Measurements from ENCODE around the gene OR6C2. TPM values are rescaled to one million over a fixed set of nuclear protein-coding genes. Genes with fewer than 3 reads are reported as not detected.
"Not testable (repeated sequence)": the region's sequence is repeated elsewhere in the genome, so short reads cannot be mapped to it uniquely, and the experiment has no call there.

Gene OR6C2
- total RNA-seq, 2 donors from 2014 or later: not detected

DNA sequence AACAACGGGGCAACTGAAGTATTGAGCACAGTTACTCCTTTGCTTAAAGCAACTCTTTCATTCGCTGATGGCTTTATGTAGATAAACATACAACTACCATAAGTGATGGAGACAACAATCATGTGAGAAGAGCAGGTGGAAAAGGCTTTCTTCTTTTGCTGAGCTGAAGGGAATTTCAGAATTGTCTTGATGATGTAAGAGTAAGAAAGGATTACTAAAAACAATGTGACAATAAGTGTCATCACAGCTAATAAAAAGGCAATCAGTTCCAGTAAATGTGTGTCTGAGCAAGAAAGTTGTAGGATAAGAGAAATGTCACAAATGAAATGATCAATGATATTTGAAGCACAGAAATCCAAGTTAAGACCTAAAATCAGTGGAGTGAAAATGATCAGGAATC is 25.4 kb downstream of the OR6C2 start:
- intact Hi-C loops (cut with DNase I): no loop called here
- DNase-seq (no peak), ATAC-seq (no peak)
- no peaks in the 10 kb centered on the region for H3K27me3 ChIP-seq
- no peaks in the 10 kb centered on the region for H3K4me1 ChIP-seq
- TF ChIP-seq, protein P1, sequence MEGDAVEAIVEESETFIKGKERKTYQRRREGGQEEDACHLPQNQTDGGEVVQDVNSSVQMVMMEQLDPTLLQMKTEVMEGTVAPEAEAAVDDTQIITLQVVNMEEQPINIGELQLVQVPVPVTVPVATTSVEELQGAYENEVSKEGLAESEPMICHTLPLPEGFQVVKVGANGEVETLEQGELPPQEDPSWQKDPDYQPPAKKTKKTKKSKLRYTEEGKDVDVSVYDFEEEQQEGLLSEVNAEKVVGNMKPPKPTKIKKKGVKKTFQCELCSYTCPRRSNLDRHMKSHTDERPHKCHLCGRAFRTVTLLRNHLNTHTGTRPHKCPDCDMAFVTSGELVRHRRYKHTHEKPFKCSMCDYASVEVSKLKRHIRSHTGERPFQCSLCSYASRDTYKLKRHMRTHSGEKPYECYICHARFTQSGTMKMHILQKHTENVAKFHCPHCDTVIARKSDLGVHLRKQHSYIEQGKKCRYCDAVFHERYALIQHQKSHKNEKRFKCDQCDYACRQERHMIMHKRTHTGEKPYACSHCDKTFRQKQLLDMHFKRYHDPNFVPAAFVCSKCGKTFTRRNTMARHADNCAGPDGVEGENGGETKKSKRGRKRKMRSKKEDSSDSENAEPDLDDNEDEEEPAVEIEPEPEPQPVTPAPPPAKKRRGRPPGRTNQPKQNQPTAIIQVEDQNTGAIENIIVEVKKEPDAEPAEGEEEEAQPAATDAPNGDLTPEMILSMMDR (IDR thresholded peaks at IDR 0.05): no peak
- no peak for TF ChIP-seq POLR2A (IDR thresholded peaks at IDR 0.05)
- H3K4me3 ChIP-seq: no peak overlapping the region
- peaks cover 0 to 4% (median 0%) of the 10 kb centered on the region in 3 donors for H3K9me3 ChIP-seq
- WGBS, 2 donors: 66 to 80% methylated on average over 2 of the region's 2 CpGs
- no peak overlapping the region for H3K27ac ChIP-seq
- no peaks in the 10 kb centered on the region for H3K36me3 ChIP-seq (replicated peaks in 1 of 2; ENCODE audit: insufficient read depth in 1 of 2, low read depth in 2 of 2)

DNA sequence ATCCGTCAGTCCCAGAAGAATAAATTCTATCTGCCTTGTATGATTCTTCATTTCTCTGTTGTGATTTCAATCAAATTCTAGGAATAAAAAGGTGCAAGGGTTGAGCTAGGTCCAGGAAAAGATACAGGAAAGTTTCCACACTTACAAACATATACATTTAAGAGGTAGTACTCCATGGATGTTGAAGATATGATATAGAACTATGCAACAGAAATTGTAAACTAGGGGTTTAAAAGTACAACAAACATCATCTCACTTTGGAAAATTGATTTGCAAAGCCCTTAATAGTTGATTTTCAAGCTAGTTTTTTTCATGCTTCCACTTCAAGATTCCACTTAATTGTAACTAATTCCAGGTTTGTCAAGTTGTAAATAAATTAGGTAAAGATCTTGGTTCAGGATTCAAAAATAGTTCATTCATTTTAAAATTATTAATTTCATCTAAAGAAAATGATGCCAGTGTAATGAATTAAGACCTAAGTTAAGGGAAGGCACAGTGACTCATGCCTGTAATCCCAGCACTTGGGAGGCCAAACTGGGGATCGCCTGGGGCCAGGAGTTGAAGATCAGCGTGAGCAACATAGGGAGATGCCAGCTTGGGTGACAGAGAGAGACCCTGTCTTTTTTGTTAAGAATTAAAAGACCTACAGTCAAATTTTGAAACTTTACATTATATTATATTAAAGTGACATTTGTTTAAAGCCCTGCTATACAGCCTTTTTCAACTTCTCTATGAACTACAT is 26.4 kb downstream of the OR6C2 start, which contains the start of gene OR6C70:
Gene OR6C70, minus strand, starts transcription at position 51 of the 742 bp plus-strand sequence. Its CDS starts 0 bp downstream, at position 51.
- H3K4me1 ChIP-seq: no peaks in the 10 kb centered on the region
- intact Hi-C loops (cut with DNase I): no loop called here
- ATAC-seq (no peak), DNase-seq (no peak)
- no peak within 1 kb of the TSS for H3K4me3 ChIP-seq
- no peaks in the 10 kb centered on the region for H3K9me3 ChIP-seq
- TF ChIP-seq POLR2A (IDR thresholded peaks at IDR 0.05): no peak
- no peaks in the 10 kb centered on the region for H3K36me3 ChIP-seq (replicated peaks in 1 of 2; ENCODE audit: insufficient read depth in 1 of 2, low read depth in 2 of 2)
- no peaks in the 10 kb centered on the region for H3K27me3 ChIP-seq
- H3K27ac ChIP-seq: no peak within 1 kb of the TSS
- 90 to 91% methylated on average over 3 of the region's 3 CpGs for WGBS, 2 donors

DNA sequence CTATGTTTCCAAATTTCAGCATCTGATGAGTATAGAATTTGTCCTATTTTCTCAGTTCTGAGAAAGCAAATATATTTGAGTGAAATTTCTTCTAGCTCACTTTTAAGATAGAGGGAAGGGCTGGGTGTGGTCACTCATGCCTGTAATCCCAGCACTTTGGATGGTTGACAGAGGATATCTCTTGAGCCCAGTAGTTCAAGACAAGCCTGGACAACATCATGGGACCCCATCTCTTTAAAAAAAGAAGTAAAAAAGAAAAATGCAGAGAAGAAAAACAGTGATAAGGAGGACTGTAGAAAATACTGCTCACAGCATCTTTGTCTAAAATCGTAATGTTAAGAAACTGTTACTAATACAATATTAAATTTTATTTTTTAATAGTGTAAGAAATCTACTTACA is 28.4 kb downstream of the OR6C2 start:
- no peak overlapping the region for H3K4me3 ChIP-seq
- ATAC-seq (no peak), DNase-seq (no peak)
- H3K36me3 ChIP-seq (replicated peaks in 1 of 2; ENCODE audit: insufficient read depth in 1 of 2, low read depth in 2 of 2): no peaks in the 10 kb centered on the region
- no peaks in the 10 kb centered on the region for H3K9me3 ChIP-seq
- no peaks in the 10 kb centered on the region for H3K27me3 ChIP-seq
- intact Hi-C loops (cut with DNase I): no loop called here
- H3K4me1 ChIP-seq: no peaks in the 10 kb centered on the region
- WGBS, 2 donors: 88 to 94% methylated on average over 1 of the region's 1 CpG
- no peak overlapping the region for H3K27ac ChIP-seq
- TF ChIP-seq, protein P1 (IDR thresholded peaks at IDR 0.05): no peak
- TF ChIP-seq POLR2A (IDR thresholded peaks at IDR 0.05): no peak

DNA sequence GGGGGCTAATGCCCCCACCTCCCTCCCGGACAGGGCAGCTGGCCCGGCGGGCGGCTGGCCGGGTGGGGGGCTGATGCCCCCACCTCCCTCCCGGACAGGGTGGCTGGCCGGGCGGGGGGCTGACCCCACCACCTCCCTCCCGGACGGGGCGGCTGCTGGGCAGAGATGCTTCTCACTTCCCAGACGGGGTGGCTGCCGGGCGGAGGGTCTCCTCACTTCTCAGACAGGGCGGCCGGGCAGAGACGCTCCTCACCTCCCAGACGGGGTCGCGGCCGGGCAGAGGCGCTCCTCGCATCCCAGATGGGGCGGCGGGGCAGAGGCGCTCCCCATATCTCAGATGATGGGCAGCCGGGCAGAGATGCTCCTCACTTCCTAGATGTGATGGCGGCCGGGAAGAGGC is 35.3 kb downstream of the OR6C2 start:
- DNase-seq; ATAC-seq; H3K4me1 ChIP-seq; H3K27ac ChIP-seq; H3K4me3 ChIP-seq; H3K27me3 ChIP-seq; intact Hi-C loops (cut with DNase I); H3K9me3 ChIP-seq; H3K36me3 ChIP-seq (replicated peaks in 1 of 2; ENCODE audit: insufficient read depth in 1 of 2, low read depth in 2 of 2): not testable (repeated sequence)
- 95% methylated on average over 6 of the region's 29 CpGs; no CpG with 5 or more reads in 1 of the 2 donors for WGBS, 2 donors

DNA sequence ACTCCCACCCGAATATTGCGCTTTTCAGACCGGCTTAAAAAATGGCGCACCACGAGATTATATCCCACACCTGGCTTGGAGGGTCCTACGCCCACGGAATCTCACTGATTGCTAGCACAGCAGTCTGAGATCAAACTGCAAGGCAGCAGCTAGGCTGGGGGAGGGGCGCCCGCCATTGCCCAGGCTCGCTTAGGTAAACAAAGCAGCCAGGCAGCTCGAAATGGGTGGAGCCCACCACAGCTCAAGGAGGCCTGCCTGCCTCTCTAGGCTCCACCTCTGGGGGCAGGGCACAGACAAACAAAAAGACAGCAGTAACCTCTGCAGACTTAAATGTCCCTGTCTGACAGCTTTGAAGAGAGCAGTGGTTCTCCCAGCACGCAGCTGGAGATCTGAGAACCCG is 40.4 kb downstream of the OR6C2 start:
- DNase-seq; H3K36me3 ChIP-seq (replicated peaks in 1 of 2; ENCODE audit: insufficient read depth in 1 of 2, low read depth in 2 of 2); H3K4me3 ChIP-seq; H3K4me1 ChIP-seq; ATAC-seq; H3K27me3 ChIP-seq; H3K9me3 ChIP-seq; intact Hi-C loops (cut with DNase I); H3K27ac ChIP-seq: not testable (repeated sequence)
- WGBS, 2 donors: 76 to 81% methylated on average over 9 to 11 of the region's 13 CpGs

DNA sequence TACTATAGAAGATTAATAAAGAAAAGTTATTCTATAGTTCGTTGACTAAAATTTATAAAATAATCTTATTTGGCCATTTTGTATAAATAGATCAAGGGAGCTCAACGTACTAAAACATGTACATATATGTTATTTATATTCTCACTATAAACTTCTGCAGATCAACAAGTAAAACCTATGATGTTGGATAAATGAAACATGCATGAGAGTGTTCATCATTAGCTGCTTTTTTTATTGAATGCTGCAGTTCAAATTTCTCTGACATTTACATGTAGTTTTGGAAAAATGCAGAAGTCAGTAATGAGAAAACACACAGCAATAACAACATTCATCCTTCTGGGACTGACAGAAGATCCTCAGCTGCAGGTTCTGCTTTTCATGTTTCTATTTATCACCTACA is 48.2 kb downstream of the OR6C2 start, which contains the start of gene OR6C68:
Gene OR6C68, plus strand, starts transcription at position 301 of the 400 bp plus-strand sequence. Its CDS starts 0 bp downstream, at position 301.
- DNase-seq: no peak
- Histone ChIP-seq H3K4me1 (no peaks in the 10 kb centered on the region), H3K9me3 (no peaks in the 10 kb centered on the region), H3K4me3 (no peak within 1 kb of the TSS), H3K36me3 (replicated peaks in 1 of 2; ENCODE audit: insufficient read depth in 1 of 2, low read depth in 2 of 2) (no peaks in the 10 kb centered on the region), H3K27ac (no peak within 1 kb of the TSS), H3K27me3 (no peaks in the 10 kb centered on the region)
- ATAC-seq: no peak
- no peak for TF ChIP-seq POLR2A (IDR thresholded peaks at IDR 0.05)
- TF ChIP-seq, protein P1 (IDR thresholded peaks at IDR 0.05): no peak
- intact Hi-C loops (cut with DNase I): no loop called here
- WGBS, 2 donors: 72 to 74% methylated on average over 2 of the region's 2 CpGs

Measured in body of pancreas (tissue), 4 donors.